ENCODE results near the gene NT5C1B. TPM values are rescaled to one million over a fixed set of nuclear protein-coding genes. Genes with fewer than 3 reads are reported as not detected.

The NT5C1B gene
- total and polyA plus RNA-seq, 4 donors, result 0.02 to 0.63 TPM; not detected in 2

GRCh38 chr2:18625563-18625962, 36.2 kb upstream of the NT5C1B start:
- TF ChIP-seq RXRA (IDR thresholded peaks at IDR 0.05) (no peak), FOXA2 (IDR thresholded peaks at IDR 0.05) (no peak), TAF1 (conservative IDR thresholded peaks at IDR 0.05) (no peak), NR2F2 (IDR thresholded peaks at IDR 0.05) (no peak), ATF3 (IDR thresholded peaks at IDR 0.05) (no peak), SP1 (IDR thresholded peaks at IDR 0.05) (no peak), RAD21 (IDR thresholded peaks at IDR 0.05) (no peak), EGR1 (IDR thresholded peaks at IDR 0.05; ENCODE audit: low read depth in 2 of 2) (no peak), REST (IDR thresholded peaks at IDR 0.05) (no peak), YY1 (IDR thresholded peaks at IDR 0.05) (no peak), GABPA (IDR thresholded peaks at IDR 0.05 in 1 of 2, conservative IDR thresholded peaks at IDR 0.05 in 1 of 2) (no peak), FOXA1 (IDR thresholded peaks at IDR 0.05) (no peak), MAX (IDR thresholded peaks at IDR 0.05) (no peak)
- no peak overlapping the region for H3K9ac ChIP-seq (ENCODE audit: low read depth in 1 of 2, low read length in 2 of 2)
- no peak for DNase-seq (ENCODE audit: low spot score)

GRCh38 chr2:18623782-18624181, 34.4 kb upstream of the NT5C1B start:
- TF ChIP-seq RXRA (IDR thresholded peaks at IDR 0.05) (no peak), HNF4G (IDR thresholded peaks at IDR 0.05) (no peak), ATF3 (IDR thresholded peaks at IDR 0.05) (no peak), CTCF (IDR thresholded peaks at IDR 0.05; ENCODE audit: low read depth, low read length, missing input control) (no peak), SP1 (IDR thresholded peaks at IDR 0.05) (no peak), YY1 (IDR thresholded peaks at IDR 0.05) (no peak), TAF1 (conservative IDR thresholded peaks at IDR 0.05) (no peak), MAX (IDR thresholded peaks at IDR 0.05) (no peak), FOXA2 (IDR thresholded peaks at IDR 0.05) (no peak), RAD21 (IDR thresholded peaks at IDR 0.05) (no peak), REST (IDR thresholded peaks at IDR 0.05) (no peak), JUND (IDR thresholded peaks at IDR 0.05) (no peak), HNF4A (conservative IDR thresholded peaks at IDR 0.05) (no peak), ZBTB33 (IDR thresholded peaks at IDR 0.05) (no peak), FOXA1 (IDR thresholded peaks at IDR 0.05) (no peak)
- DNase-seq (ENCODE audit: low spot score), result no peak
- Histone ChIP-seq H3K36me3 (ENCODE audit: control insufficient read depth in 4 of 4, insufficient read depth in 3 of 4, low read depth in 1 of 4, low read length in 3 of 4) (no peaks in the 10 kb centered on the region), H3K4me3 (ENCODE audit: low read depth in 1 of 3, low read length in 3 of 3) (no peak overlapping the region), H3K9ac (ENCODE audit: low read depth in 1 of 2, low read length in 2 of 2) (no peak overlapping the region), H3K9me3 (ENCODE audit: control insufficient read depth in 4 of 4, low read length in 3 of 4) (no peaks in the 10 kb centered on the region), H3K4me1 (ENCODE audit: control insufficient read depth in 4 of 4, insufficient read depth in 4 of 4, low read length in 3 of 4) (peaks cover 3 to 22% (median 17%) of the 10 kb centered on the region in 4 donors), H3K27ac (ENCODE audit: low read depth in 1 of 2, low read length in 2 of 2) (no peak overlapping the region), H3K27me3 (ENCODE audit: control insufficient read depth in 4 of 4, insufficient read depth in 4 of 4, low read length in 3 of 4) (no peaks in the 10 kb centered on the region)

More at GRCh38 chr2:18625563-18625962, 36.2 kb upstream of the NT5C1B start:
- peaks cover 3 to 9% (median 8%) of the 10 kb centered on the region in 4 donors for H3K4me1 ChIP-seq (ENCODE audit: control insufficient read depth in 4 of 4, insufficient read depth in 4 of 4, low read length in 3 of 4)
- H3K9me3 ChIP-seq (ENCODE audit: control insufficient read depth in 4 of 4, low read length in 3 of 4), result no peaks in the 10 kb centered on the region
- H3K27ac ChIP-seq (ENCODE audit: low read depth in 1 of 2, low read length in 2 of 2), result no peak overlapping the region
- no peaks in the 10 kb centered on the region for H3K27me3 ChIP-seq (ENCODE audit: control insufficient read depth in 4 of 4, insufficient read depth in 4 of 4, low read length in 3 of 4)
- no peaks in the 10 kb centered on the region for H3K36me3 ChIP-seq (ENCODE audit: control insufficient read depth in 4 of 4, insufficient read depth in 3 of 4, low read depth in 1 of 4, low read length in 3 of 4)
- no peak overlapping the region for H3K4me3 ChIP-seq (ENCODE audit: low read depth in 1 of 3, low read length in 3 of 3)
- 70% methylated on average over 3 of the region's 3 CpGs for WGBS
